ENCODE data around the gene AK3.

The AK3 gene

DNA sequence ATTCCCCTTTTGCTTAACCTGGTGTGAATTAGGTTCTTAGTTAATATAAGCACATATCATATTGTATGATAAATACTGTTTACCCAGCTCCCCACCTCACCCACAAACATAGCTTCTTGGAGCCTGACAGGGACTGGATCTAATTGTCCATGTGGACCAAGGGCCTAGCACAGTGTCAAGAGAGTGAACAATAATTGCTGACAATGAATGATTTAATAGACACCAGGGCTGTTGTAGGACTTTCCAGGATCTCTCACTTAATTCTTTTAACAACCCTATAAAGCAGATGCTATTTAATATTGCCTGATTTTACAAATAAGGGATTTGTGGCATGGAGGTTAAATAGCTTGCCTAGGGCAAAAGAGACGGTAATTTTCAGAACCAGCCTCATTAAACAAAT, 24.8 kb downstream of the AK3 start:
- Histone ChIP-seq H2BK5ac (ENCODE audit: low read length) (no peak overlapping the region), H3K27me3 (ENCODE audit: control insufficient read depth in 3 of 3, insufficient read depth in 3 of 3, low read depth in 1 of 3, low read length in 3 of 3) (no peaks in the 10 kb centered on the region), H2AK5ac (ENCODE audit: low read depth, low read length) (no peak overlapping the region), H2AFZ (ENCODE audit: low read length) (no peak overlapping the region), H3K18ac (ENCODE audit: low read length) (no peak overlapping the region), H3K79me1 (ENCODE audit: low read depth, low read length) (no peaks in the 10 kb centered on the region), H3K27ac (replicated peaks; ENCODE audit: low read length) (no peak overlapping the region), H2BK15ac (ENCODE audit: low read length) (no peak overlapping the region), H3K4me1 (ENCODE audit: control insufficient read depth in 2 of 2, insufficient read depth in 1 of 2, low read depth in 1 of 2, low read length in 2 of 2) (no peaks in the 10 kb centered on the region), H4K91ac (ENCODE audit: low read depth, low read length, poor library complexity) (no peak overlapping the region), H3K4me3 (ENCODE audit: low read length in 2 of 2) (no peak overlapping the region), H3K9me3 (replicated peaks in 1 of 2; ENCODE audit: control insufficient read depth in 2 of 2, insufficient read depth in 1 of 2, low read depth in 1 of 2, low read length in 2 of 2) (peaks cover 0 to 1% of the 10 kb centered on the region in 2 donors), H3K4me2 (ENCODE audit: insufficient read depth, low read length, poor library complexity, severe bottlenecking) (no peak overlapping the region), H3K4ac (ENCODE audit: low read length) (no peak overlapping the region), H3K23ac (ENCODE audit: low read depth, low read length, poor library complexity) (no peak overlapping the region), H2BK12ac (ENCODE audit: low read length) (no peak overlapping the region), H4K8ac (ENCODE audit: low read depth, low read length) (no peak overlapping the region), H3K36me3 (replicated peaks in 1 of 2; ENCODE audit: control insufficient read depth in 2 of 2, insufficient read depth in 2 of 2, low read length in 2 of 2) (peaks cover 7 to 93% of the 10 kb centered on the region in 2 donors), H3K14ac (ENCODE audit: low read length) (no peak overlapping the region), H2BK120ac (ENCODE audit: low read depth, low read length) (no peak overlapping the region), H3K9ac (ENCODE audit: low read depth, low read length, poor library complexity) (no peak overlapping the region)
- no peak for DNase-seq (ENCODE audit: low spot score)
- no CpG with 5 or more reads among the region's 1 CpG for WGBS, 2 donors (ENCODE audit: extremely low coverage in 2 of 2, insufficient read length in 2 of 2, insufficient replicate concordance in 1 of 2)

- H2BK15ac ChIP-seq (ENCODE audit: low read length), result no peak overlapping the region
- H3K4me1 ChIP-seq (ENCODE audit: control insufficient read depth in 2 of 2, insufficient read depth in 1 of 2, low read depth in 1 of 2, low read length in 2 of 2), result no peaks in the 10 kb centered on the region
- H3K23ac ChIP-seq (ENCODE audit: low read depth, low read length, poor library complexity), result no peak overlapping the region
- H2AK5ac ChIP-seq (ENCODE audit: low read depth, low read length), result no peak overlapping the region
- H3K14ac ChIP-seq (ENCODE audit: low read length), result no peak overlapping the region
- H3K27ac ChIP-seq (replicated peaks; ENCODE audit: low read length), result no peak overlapping the region
- no peak for DNase-seq (ENCODE audit: low spot score)
- no peak overlapping the region for H3K4me3 ChIP-seq (ENCODE audit: low read length in 2 of 2)
- H4K8ac ChIP-seq (ENCODE audit: low read depth, low read length), result no peak overlapping the region
- H3K36me3 ChIP-seq (replicated peaks in 1 of 2; ENCODE audit: control insufficient read depth in 2 of 2, insufficient read depth in 2 of 2, low read length in 2 of 2), result peaks cover 5 to 93% of the 10 kb centered on the region in 2 donors
- no peak overlapping the region for H2AFZ ChIP-seq (ENCODE audit: low read length)
- H2BK12ac ChIP-seq (ENCODE audit: low read length), result no peak overlapping the region
- no peaks in the 10 kb centered on the region for H3K27me3 ChIP-seq (ENCODE audit: control insufficient read depth in 3 of 3, insufficient read depth in 3 of 3, low read depth in 1 of 3, low read length in 3 of 3)
- no peak overlapping the region for H3K4ac ChIP-seq (ENCODE audit: low read length)
- H3K18ac ChIP-seq (ENCODE audit: low read length), result no peak overlapping the region
- peaks cover 0 to 1% of the 10 kb centered on the region in 2 donors for H3K9me3 ChIP-seq (replicated peaks in 1 of 2; ENCODE audit: control insufficient read depth in 2 of 2, insufficient read depth in 1 of 2, low read depth in 1 of 2, low read length in 2 of 2)
- H2BK120ac ChIP-seq (ENCODE audit: low read depth, low read length), result no peak overlapping the region
- no peak overlapping the region for H4K91ac ChIP-seq (ENCODE audit: low read depth, low read length, poor library complexity)
- H3K9ac ChIP-seq (ENCODE audit: low read depth, low read length, poor library complexity), result no peak overlapping the region
- WGBS, 2 donors (ENCODE audit: extremely low coverage in 2 of 2, insufficient read length in 2 of 2, insufficient replicate concordance in 1 of 2), result no CpG with 5 or more reads among the region's 9 CpGs
- no peak overlapping the region for H3K4me2 ChIP-seq (ENCODE audit: insufficient read depth, low read length, poor library complexity, severe bottlenecking)
- H3K79me1 ChIP-seq (ENCODE audit: low read depth, low read length), result no peaks in the 10 kb centered on the region
- no peak overlapping the region for H2BK5ac ChIP-seq (ENCODE audit: low read length)
These were observed 26.6 kb downstream of the AK3 start for GRCh38 chr9:4714266-4715016.

DNA sequence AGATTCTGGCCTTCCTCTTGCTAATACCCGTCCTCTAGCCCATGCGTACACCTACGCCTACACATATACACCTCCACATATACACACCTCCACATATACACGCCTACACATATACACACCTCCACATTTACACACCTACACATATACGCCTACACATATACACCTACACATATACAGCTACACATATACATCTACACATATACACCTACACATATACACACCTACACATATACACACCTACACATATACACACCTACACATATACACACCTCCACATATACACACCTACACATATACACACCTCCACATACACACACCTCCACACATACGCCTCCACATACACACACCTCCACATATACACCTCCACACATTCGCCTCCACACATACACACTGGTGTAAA, 27.2 kb downstream of the AK3 start:
- no peak overlapping the region for H2BK15ac ChIP-seq (ENCODE audit: low read length)
- H3K9ac ChIP-seq (ENCODE audit: low read depth, low read length, poor library complexity), result no peak overlapping the region
- H3K18ac ChIP-seq (ENCODE audit: low read length), result no peak overlapping the region
- H3K79me1 ChIP-seq (ENCODE audit: low read depth, low read length), result no peaks in the 10 kb centered on the region
- no peak overlapping the region for H2AK5ac ChIP-seq (ENCODE audit: low read depth, low read length)
- H2BK5ac ChIP-seq (ENCODE audit: low read length), result no peak overlapping the region
- no peak overlapping the region for H3K14ac ChIP-seq (ENCODE audit: low read length)
- H3K27me3 ChIP-seq (ENCODE audit: control insufficient read depth in 3 of 3, insufficient read depth in 3 of 3, low read depth in 1 of 3, low read length in 3 of 3), result no peaks in the 10 kb centered on the region
- H3K36me3 ChIP-seq (replicated peaks in 1 of 2; ENCODE audit: control insufficient read depth in 2 of 2, insufficient read depth in 2 of 2, low read length in 2 of 2), result peaks cover 5 to 93% of the 10 kb centered on the region in 2 donors
- no peak for DNase-seq (ENCODE audit: low spot score)
- no peak overlapping the region for H3K4ac ChIP-seq (ENCODE audit: low read length)
- H3K4me1 ChIP-seq (ENCODE audit: control insufficient read depth in 2 of 2, insufficient read depth in 1 of 2, low read depth in 1 of 2, low read length in 2 of 2), result no peaks in the 10 kb centered on the region
- H3K4me3 ChIP-seq (ENCODE audit: low read length in 2 of 2), result no peak overlapping the region
- no peak overlapping the region for H2AFZ ChIP-seq (ENCODE audit: low read length)
- no peak overlapping the region for H4K91ac ChIP-seq (ENCODE audit: low read depth, low read length, poor library complexity)
- no peak overlapping the region for H3K4me2 ChIP-seq (ENCODE audit: insufficient read depth, low read length, poor library complexity, severe bottlenecking)
- H4K8ac ChIP-seq (ENCODE audit: low read depth, low read length), result no peak overlapping the region
- no peak overlapping the region for H2BK120ac ChIP-seq (ENCODE audit: low read depth, low read length)
- H3K23ac ChIP-seq (ENCODE audit: low read depth, low read length, poor library complexity), result no peak overlapping the region
- no peak overlapping the region for H2BK12ac ChIP-seq (ENCODE audit: low read length)
- WGBS, 2 donors (ENCODE audit: extremely low coverage in 2 of 2, insufficient read length in 2 of 2, insufficient replicate concordance in 1 of 2), result 100% methylated on average over 2 to 4 of the region's 7 CpGs
- no peak overlapping the region for H3K27ac ChIP-seq (replicated peaks; ENCODE audit: low read length)
- H3K9me3 ChIP-seq (replicated peaks in 1 of 2; ENCODE audit: control insufficient read depth in 2 of 2, insufficient read depth in 1 of 2, low read depth in 1 of 2, low read length in 2 of 2), result peaks cover 0 to 1% of the 10 kb centered on the region in 2 donors

GRCh38 chr9:4709380-4709779, 31.6 kb downstream of the AK3 start:
- Histone ChIP-seq H3K79me1 (ENCODE audit: low read depth, low read length) (no peaks in the 10 kb centered on the region), H3K14ac (ENCODE audit: low read length) (no peak overlapping the region), H4K91ac (ENCODE audit: low read depth, low read length, poor library complexity) (no peak overlapping the region), H4K8ac (ENCODE audit: low read depth, low read length) (no peak overlapping the region), H3K9me3 (replicated peaks in 1 of 2; ENCODE audit: control insufficient read depth in 2 of 2, insufficient read depth in 1 of 2, low read depth in 1 of 2, low read length in 2 of 2) (peaks cover 0 to 1% of the 10 kb centered on the region in 2 donors), H3K4me2 (ENCODE audit: insufficient read depth, low read length, poor library complexity, severe bottlenecking) (no peak overlapping the region), H3K4me3 (ENCODE audit: low read length in 2 of 2) (no peak overlapping the region), H2BK120ac (ENCODE audit: low read depth, low read length) (no peak overlapping the region), H2AK5ac (ENCODE audit: low read depth, low read length) (no peak overlapping the region), H2BK12ac (ENCODE audit: low read length) (no peak overlapping the region), H2BK5ac (ENCODE audit: low read length) (no peak overlapping the region), H2BK15ac (ENCODE audit: low read length) (no peak overlapping the region), H3K36me3 (replicated peaks in 1 of 2; ENCODE audit: control insufficient read depth in 2 of 2, insufficient read depth in 2 of 2, low read length in 2 of 2) (peaks cover 0 to 92% of the 10 kb centered on the region in 2 donors), H3K18ac (ENCODE audit: low read length) (no peak overlapping the region), H3K27me3 (ENCODE audit: control insufficient read depth in 3 of 3, insufficient read depth in 3 of 3, low read depth in 1 of 3, low read length in 3 of 3) (no peaks in the 10 kb centered on the region), H3K23ac (ENCODE audit: low read depth, low read length, poor library complexity) (no peak overlapping the region), H3K4ac (ENCODE audit: low read length) (no peak overlapping the region), H3K27ac (replicated peaks; ENCODE audit: low read length) (no peak overlapping the region), H3K4me1 (ENCODE audit: control insufficient read depth in 2 of 2, insufficient read depth in 1 of 2, low read depth in 1 of 2, low read length in 2 of 2) (no peaks in the 10 kb centered on the region), H2AFZ (ENCODE audit: low read length) (no peak overlapping the region), H3K9ac (ENCODE audit: low read depth, low read length, poor library complexity) (no peak overlapping the region)
- DNase-seq (ENCODE audit: low spot score), result no peak

Measured in neuronal stem cell (in vitro differentiated cells).